ENCODE results near the gene GJC2. TPM values are rescaled to one million over a fixed set of nuclear protein-coding genes. Genes with fewer than 3 reads are reported as not detected.

Gene GJC2
- total RNA-seq, 4 donors from 2014 or later = 5.1 to 9.0 (median 7.0) TPM

DNA sequence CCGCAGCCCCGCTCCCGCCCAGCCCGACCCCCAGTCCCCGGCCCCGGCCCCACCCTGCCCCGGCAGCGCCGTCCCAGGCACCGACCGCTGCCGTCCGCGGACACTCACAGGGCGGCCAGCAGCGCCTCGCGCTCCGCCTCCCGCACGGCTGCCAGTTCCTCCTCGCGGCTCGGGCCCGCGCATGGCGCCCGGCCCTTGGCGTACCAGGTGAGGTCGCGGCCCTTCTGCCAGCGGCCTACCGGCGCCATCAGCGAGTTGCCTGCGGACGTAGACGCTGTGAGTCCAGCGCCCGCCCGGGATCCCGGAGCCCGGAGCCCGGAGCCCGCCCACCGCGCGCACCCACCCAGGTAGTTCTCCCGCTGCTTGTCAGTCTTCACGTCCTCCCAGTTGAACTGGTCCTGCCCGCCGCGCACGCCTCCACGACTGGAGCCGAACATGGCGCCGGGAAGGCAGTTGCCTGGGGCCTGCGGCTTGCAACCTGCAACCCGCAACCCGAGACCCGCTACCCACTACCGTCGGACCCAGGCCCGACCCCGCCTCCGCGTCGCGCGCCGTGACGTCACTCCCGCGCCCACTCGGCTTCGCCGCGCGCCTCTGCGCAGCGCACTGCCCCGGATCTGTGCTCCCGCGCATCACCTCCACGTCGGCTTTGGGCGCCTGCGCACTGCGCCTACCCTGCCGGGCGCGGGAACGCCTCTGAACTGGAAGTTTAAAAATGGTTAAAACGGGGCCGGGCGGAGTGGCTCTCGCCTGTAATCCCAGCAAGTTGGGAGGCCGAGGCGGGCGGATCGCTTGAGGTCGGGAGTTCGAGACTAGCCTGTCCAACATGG lies 46.7 kb upstream of the GJC2 start, which contains the start of gene C1orf35:
Gene C1orf35, minus strand, starts transcription at position 535 of the 830 bp plus-strand sequence. Its CDS starts 98 bp downstream, at position 437.
- H3K4me1 ChIP-seq = peaks cover 0 to 41% (median 17%) of the 10 kb centered on the region in 3 donors
- peak; percentile 58 to 60 for TF ChIP-seq POLR2A (IDR thresholded peaks at IDR 0.05)
- no peak for TF ChIP-seq EP300 (IDR thresholded peaks at IDR 0.05)
- TF ChIP-seq POLR2AphosphoS5 (IDR thresholded peaks at IDR 0.05) = peak; percentile 74
- H3K9me3 ChIP-seq = no peaks in the 10 kb centered on the region
- no peaks in the 10 kb centered on the region for H3K27me3 ChIP-seq
- H3K4me3 ChIP-seq = peak within 1 kb of the TSS; percentile 55 to 93
- WGBS, 2 donors (ENCODE audit: low coverage in 1 of 2) = 0% methylated on average over 9 of the region's 104 CpGs; no CpG with 5 or more reads in 1 of the 2 donors
- peaks cover 0 to 64% of the 10 kb centered on the region in 2 donors for H3K36me3 ChIP-seq
- peak within 1 kb of the TSS; percentile 71 to 97 (median 94) for H3K27ac ChIP-seq
- peak; percentile 96 for ATAC-seq

GRCh38 chr1:228104526-228105269 lies 45.0 kb upstream of the GJC2 start:
- ATAC-seq = no peak
- peak overlapping the region in 2 of 4 donors; percentile 92 to 95 for H3K27ac ChIP-seq
- H3K4me1 ChIP-seq = peaks cover 3 to 51% (median 25%) of the 10 kb centered on the region in 3 donors

GRCh38 chr1:228105270-228105995 lies 44.3 kb upstream of the GJC2 start:
- no peak overlapping the region for H3K4me3 ChIP-seq
- H3K4me1 ChIP-seq = peaks cover 3 to 58% (median 25%) of the 10 kb centered on the region in 3 donors
- H3K27me3 ChIP-seq = no peaks in the 10 kb centered on the region
- peak overlapping the region in 1 of 4 donors; percentile 11 for H3K27ac ChIP-seq
- no peaks in the 10 kb centered on the region for H3K9me3 ChIP-seq
- no peak for ATAC-seq
- TF ChIP-seq POLR2A (IDR thresholded peaks at IDR 0.05) = no peak
- no peak for TF ChIP-seq EP300 (IDR thresholded peaks at IDR 0.05)
- TF ChIP-seq POLR2AphosphoS5 (IDR thresholded peaks at IDR 0.05) = no peak
- TF ChIP-seq, protein P1, sequence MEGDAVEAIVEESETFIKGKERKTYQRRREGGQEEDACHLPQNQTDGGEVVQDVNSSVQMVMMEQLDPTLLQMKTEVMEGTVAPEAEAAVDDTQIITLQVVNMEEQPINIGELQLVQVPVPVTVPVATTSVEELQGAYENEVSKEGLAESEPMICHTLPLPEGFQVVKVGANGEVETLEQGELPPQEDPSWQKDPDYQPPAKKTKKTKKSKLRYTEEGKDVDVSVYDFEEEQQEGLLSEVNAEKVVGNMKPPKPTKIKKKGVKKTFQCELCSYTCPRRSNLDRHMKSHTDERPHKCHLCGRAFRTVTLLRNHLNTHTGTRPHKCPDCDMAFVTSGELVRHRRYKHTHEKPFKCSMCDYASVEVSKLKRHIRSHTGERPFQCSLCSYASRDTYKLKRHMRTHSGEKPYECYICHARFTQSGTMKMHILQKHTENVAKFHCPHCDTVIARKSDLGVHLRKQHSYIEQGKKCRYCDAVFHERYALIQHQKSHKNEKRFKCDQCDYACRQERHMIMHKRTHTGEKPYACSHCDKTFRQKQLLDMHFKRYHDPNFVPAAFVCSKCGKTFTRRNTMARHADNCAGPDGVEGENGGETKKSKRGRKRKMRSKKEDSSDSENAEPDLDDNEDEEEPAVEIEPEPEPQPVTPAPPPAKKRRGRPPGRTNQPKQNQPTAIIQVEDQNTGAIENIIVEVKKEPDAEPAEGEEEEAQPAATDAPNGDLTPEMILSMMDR (IDR thresholded peaks at IDR 0.05) = no peak
- WGBS, 2 donors (ENCODE audit: low coverage in 1 of 2) = 66% methylated on average over 7 of the region's 9 CpGs; no CpG with 5 or more reads in 1 of the 2 donors
- H3K36me3 ChIP-seq = peaks cover 0 to 41% of the 10 kb centered on the region in 2 donors

More at GRCh38 chr1:228104526-228105269, 45.0 kb upstream of the GJC2 start:
- no peaks in the 10 kb centered on the region for H3K27me3 ChIP-seq
- H3K4me3 ChIP-seq = no peak overlapping the region
- no peak for TF ChIP-seq EP300 (IDR thresholded peaks at IDR 0.05)
- TF ChIP-seq, protein P1 (IDR thresholded peaks at IDR 0.05) = no peak
- TF ChIP-seq POLR2A (IDR thresholded peaks at IDR 0.05) = no peak
- no peak for TF ChIP-seq POLR2AphosphoS5 (IDR thresholded peaks at IDR 0.05)
- no peaks in the 10 kb centered on the region for H3K9me3 ChIP-seq
- H3K36me3 ChIP-seq = peaks cover 0 to 48% of the 10 kb centered on the region in 2 donors
- WGBS, 2 donors (ENCODE audit: low coverage in 1 of 2) = 29 to 34% methylated on average over 1 to 3 of the region's 7 CpGs

- peaks cover 0 to 33% of the 10 kb centered on the region in 2 donors for H3K36me3 ChIP-seq
- WGBS, 2 donors (ENCODE audit: low coverage in 1 of 2) = 73% methylated on average over 3 of the region's 8 CpGs; no CpG with 5 or more reads in 1 of the 2 donors
- no peak overlapping the region for H3K27ac ChIP-seq
- no peak overlapping the region for H3K4me3 ChIP-seq
- no peaks in the 10 kb centered on the region for H3K9me3 ChIP-seq
- H3K4me1 ChIP-seq = peaks cover 3 to 58% (median 25%) of the 10 kb centered on the region in 3 donors
- no peaks in the 10 kb centered on the region for H3K27me3 ChIP-seq
- ATAC-seq = no peak
- TF ChIP-seq, protein P1 (IDR thresholded peaks at IDR 0.05) = no peak
- no peak for TF ChIP-seq POLR2A (IDR thresholded peaks at IDR 0.05)
- no peak for TF ChIP-seq EP300 (IDR thresholded peaks at IDR 0.05)
- TF ChIP-seq POLR2AphosphoS5 (IDR thresholded peaks at IDR 0.05) = no peak
These were observed 43.5 kb upstream of the GJC2 start for GRCh38 chr1:228105996-228106799.

All from gastroesophageal sphincter (tissue), 4 donors.